GM23248 (cell line): Measurements from ENCODE around the gene ABR. TPM values are rescaled to one million over a fixed set of nuclear protein-coding genes. Genes with fewer than 3 reads are reported as not detected.

Experiments
- DNase-seq: peaks from one replicate; pipeline ENCODE4 v3.0.0-alpha.2; 2015
- H2AFZ ChIP-seq: fragments of 200-600 bp; sonication (generic); 2 replicates; pipeline ENCODE4 v1.6.1; 2016; ENCODE audit warnings: antibody characterized with exemption
- H3F3A ChIP-seq: fragments of 200-600 bp; sonication (generic); 2 replicates; pipeline ENCODE4 v1.6.1; 2016; ENCODE audit warnings: mild to moderate bottlenecking, antibody characterized with exemption, mixed run types; ENCODE audit not compliant: insufficient read depth
- H3K27ac ChIP-seq: fragments of 200-600 bp; sonication (generic); 2 replicates; pipeline ENCODE4 v1.5.1; 2016; ENCODE audit warnings: mild to moderate bottlenecking
- H3K27me3 ChIP-seq: fragments of 200-600 bp; sonication (generic); replicated peaks from 2 replicates; pipeline ENCODE4 v1.6.1; 2016; ENCODE audit warnings: mild to moderate bottlenecking; ENCODE audit not compliant: insufficient read depth
- H3K36me3 ChIP-seq: fragments of 200-600 bp; sonication (generic); 2 replicates; pipeline ENCODE4 v1.6.1; 2016; ENCODE audit warnings: low read depth, mild to moderate bottlenecking
- H3K4me1 ChIP-seq: fragments of 200-600 bp; sonication (generic); 2 replicates; pipeline ENCODE4 v1.6.1; 2016; ENCODE audit warnings: mild to moderate bottlenecking; ENCODE audit not compliant: insufficient read depth
- H3K4me2 ChIP-seq: fragments of 200-600 bp; sonication (generic); one replicate; pipeline ENCODE4 v1.6.1; 2016; ENCODE audit warnings: mild to moderate bottlenecking; ENCODE audit not compliant: unreplicated experiment
- H3K4me3 ChIP-seq: fragments of 200-600 bp; sonication (generic); 2 replicates; pipeline ENCODE4 v1.5.1; 2016; ENCODE audit warnings: mild to moderate bottlenecking
- H3K79me2 ChIP-seq: fragments of 200-600 bp; sonication (generic); 2 replicates; pipeline ENCODE4 v1.6.1; 2016; ENCODE audit warnings: mild to moderate bottlenecking; ENCODE audit not compliant: insufficient read depth
- H3K9ac ChIP-seq: fragments of 200-600 bp; sonication (generic); 2 replicates; pipeline ENCODE4 v1.6.1; 2016; ENCODE audit warnings: mild to moderate bottlenecking
- H3K9me2 ChIP-seq: fragments of 200-600 bp; sonication (generic); 2 replicates; pipeline ENCODE4 v1.6.1; 2016; ENCODE audit warnings: mixed run types, mild to moderate bottlenecking, moderate library complexity; ENCODE audit not compliant: insufficient read depth
- H3K9me3 ChIP-seq: fragments of 200-600 bp; sonication (generic); one replicate; pipeline ENCODE4 v1.6.1; 2017; ENCODE audit warnings: low read depth
- H4K20me1 ChIP-seq: fragments of 200-600 bp; sonication (generic); 2 replicates; pipeline ENCODE4 v1.6.0; 2016; ENCODE audit not compliant: insufficient read depth
- EZH2 ChIP-seq: fragments of 200-600 bp; sonication (generic); IDR thresholded peaks from 2 replicates; pipeline ENCODE4 v1.6.1; 2018; ENCODE audit warnings: antibody characterized with exemption, mild to moderate bottlenecking; ENCODE audit not compliant: insufficient read depth, poor library complexity, severe bottlenecking
- EZH2phosphoT487 ChIP-seq: fragments of 200-600 bp; sonication (generic); IDR thresholded peaks from 2 replicates; pipeline ENCODE4 v1.6.1; 2018; ENCODE audit warnings: antibody characterized with exemption, moderate library complexity, mild to moderate bottlenecking, low read depth; ENCODE audit not compliant: insufficient read depth
- WGBS, 2 experiments: methylation state at CpG; one replicate each; pipeline ENCODE4 v1.1.6; 2015 to 2017; ENCODE audit warnings: low lambda C conversion rate in 2 of 2, low coverage in 1 of 2; ENCODE audit errors: missing lambda C conversion rate in 2 of 2; 5-methylcytosine and 5-hydroxymethylcytosine counted together
- in situ Hi-C: fragments of 300-500 bp; cut with MboI; formaldehyde crosslinking; loops from 2 replicates; pipeline ENCODE4 v1.15.0; 2020
- polyA plus RNA-seq: library from polyadenylated mRNA; unstranded; fragments of >200 nt; fragmentation: Nextera tagmentation; extraction: Ambion mirVana; gene quantifications from 2 replicates; pipeline ENCODE4 v1.2.1, GENCODE V29; 2016
- total RNA-seq: library from RNA; depleted of rRNA; stranded (reverse); fragments of >200 nt; shearing (Covaris generic); gene quantifications from 2 replicates; pipeline ENCODE4 v1.2.3, GENCODE V29; 2014

Gene ABR
- total and polyA plus RNA-seq, 2 experiments from 2014 or later: 24.4 to 38.2 TPM

DNA sequence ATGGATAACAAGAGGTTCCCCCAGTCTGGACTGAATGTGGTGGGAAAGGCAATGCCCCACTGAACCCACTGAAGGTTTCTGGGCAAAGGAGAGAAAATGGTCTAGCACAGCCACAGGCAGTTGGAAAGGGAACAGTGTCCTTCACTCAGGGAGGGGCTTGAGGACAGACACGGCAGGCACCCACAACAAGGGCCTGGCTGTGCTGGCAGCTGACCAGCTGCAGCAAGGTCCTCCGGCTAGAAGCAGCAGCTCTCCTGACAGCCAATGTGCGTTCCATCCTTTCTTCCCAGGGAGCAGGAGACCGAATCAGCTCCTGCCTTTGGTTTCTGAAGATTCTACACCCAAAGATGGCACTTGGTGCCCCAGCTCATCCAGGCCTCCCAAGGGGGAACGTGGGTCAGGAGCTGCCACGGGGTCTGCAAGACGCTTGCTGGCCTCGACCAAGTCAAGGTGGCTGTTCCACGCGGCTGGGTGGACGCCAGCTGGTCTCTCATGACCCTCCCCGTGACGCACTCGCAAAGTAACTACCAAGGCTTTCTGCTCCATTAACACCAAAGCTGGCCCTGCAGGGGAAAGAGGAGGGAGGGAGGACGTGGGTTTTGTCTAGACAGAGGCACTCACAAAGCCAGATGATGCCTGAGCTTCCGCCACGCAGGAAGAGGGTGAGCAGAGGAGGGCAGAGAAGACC lies 11.1 kb downstream of the ABR start:
- no peak overlapping the region for H3K4me3 ChIP-seq
- H3K4me1 ChIP-seq: no peaks in the 10 kb centered on the region
- DNase-seq: no peak
- H3K36me3 ChIP-seq: no peaks in the 10 kb centered on the region
- no peaks in the 10 kb centered on the region for H3K9me3 ChIP-seq
- TF ChIP-seq EZH2phosphoT487 (no peak), EZH2 (no peak)
- H4K20me1 ChIP-seq: no peaks in the 10 kb centered on the region
- 0 out of 2 replicates have a peak, but pooled peaks cover 3% of the 10 kb centered on the region for H3K79me2 ChIP-seq
- H3K4me2 ChIP-seq: no peak overlapping the region
- no peaks in the 10 kb centered on the region for H3K27me3 ChIP-seq
- H3K9ac ChIP-seq: no peak overlapping the region
- no peaks in the 10 kb centered on the region for H3F3A ChIP-seq
- WGBS, 2 experiments: 74 to 77% methylated on average over 16 to 17 of the region's 17 CpGs
- in situ Hi-C loops: no loop called here
- H2AFZ ChIP-seq: no peak overlapping the region
- H3K27ac ChIP-seq: no peak overlapping the region
- no peaks in the 10 kb centered on the region for H3K9me2 ChIP-seq

DNA sequence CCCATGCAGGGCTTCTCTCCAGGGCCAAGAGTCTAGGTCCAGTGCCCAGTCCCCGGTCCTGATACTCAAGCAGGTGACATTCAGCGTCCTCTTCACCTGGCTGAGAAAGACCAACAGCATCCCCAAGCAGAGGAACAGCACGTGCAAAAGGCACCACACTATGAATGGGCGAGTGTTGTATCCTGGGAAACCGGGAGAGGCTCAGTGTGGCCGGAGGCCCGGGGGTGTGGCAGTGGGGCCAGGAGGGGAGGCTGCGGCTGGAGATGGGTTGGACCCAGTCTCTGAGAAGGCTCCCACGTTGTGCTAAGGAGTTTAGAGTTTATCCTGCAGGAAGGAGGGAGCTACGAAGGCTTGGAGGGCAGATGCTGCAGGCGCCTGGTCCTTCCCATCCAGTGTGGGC lies 13.5 kb downstream of the ABR start:
- Histone ChIP-seq H3K79me2 (peaks cover 3% of the 10 kb centered on the region; the same call in 1 of the 2 replicates), H3K27ac (no peak overlapping the region), H3F3A (no peaks in the 10 kb centered on the region), H3K36me3 (no peaks in the 10 kb centered on the region), H3K4me3 (no peak overlapping the region), H3K9me2 (no peaks in the 10 kb centered on the region), H3K4me1 (no peaks in the 10 kb centered on the region), H3K4me2 (no peak overlapping the region), H3K9me3 (no peaks in the 10 kb centered on the region), H3K9ac (no peak overlapping the region), H3K27me3 (no peaks in the 10 kb centered on the region), H4K20me1 (no peaks in the 10 kb centered on the region), H2AFZ (no peak overlapping the region)
- WGBS, 2 experiments: 62 to 64% methylated on average over 11 of the region's 11 CpGs
- in situ Hi-C loops: no loop called here
- TF ChIP-seq EZH2 (no peak), EZH2phosphoT487 (no peak)
- DNase-seq: no peak

DNA sequence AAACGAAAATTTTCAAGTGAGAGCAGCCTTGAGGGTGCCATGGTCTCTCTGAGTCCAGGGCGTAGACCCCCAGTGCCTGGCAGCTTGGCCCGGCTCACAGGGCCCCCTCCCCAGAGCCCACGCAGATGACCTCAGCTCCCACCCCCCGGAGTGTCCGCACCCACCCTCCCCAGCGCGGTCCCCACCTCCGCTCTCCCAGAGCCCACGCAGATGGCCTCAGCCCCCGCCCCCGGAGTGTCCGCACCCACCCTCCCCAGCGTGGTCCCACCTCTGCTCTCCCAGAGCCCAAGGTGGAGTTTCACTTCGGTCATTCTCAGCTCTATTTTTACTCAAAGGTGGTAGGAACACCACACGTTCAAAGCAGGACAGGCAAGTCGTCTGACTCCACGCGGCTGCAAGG lies 13.9 kb downstream of the ABR start:
- no peak overlapping the region for H3K9ac ChIP-seq
- no peak overlapping the region for H3K4me3 ChIP-seq
- no peak overlapping the region for H3K4me2 ChIP-seq
- no peaks in the 10 kb centered on the region for H4K20me1 ChIP-seq
- H3K9me2 ChIP-seq: no peaks in the 10 kb centered on the region
- no peak overlapping the region for H3K27ac ChIP-seq
- no peaks in the 10 kb centered on the region for H3K9me3 ChIP-seq
- no peak overlapping the region for H2AFZ ChIP-seq
- DNase-seq: no peak
- H3F3A ChIP-seq: no peaks in the 10 kb centered on the region
- no peaks in the 10 kb centered on the region for H3K27me3 ChIP-seq
- no peak for TF ChIP-seq EZH2phosphoT487
- no peak for TF ChIP-seq EZH2
- no peaks in the 10 kb centered on the region for H3K4me1 ChIP-seq
- in situ Hi-C loops: no loop called here
- peaks cover 3% of the 10 kb centered on the region; the same call in 1 of the 2 replicates for H3K79me2 ChIP-seq
- 84 to 85% methylated on average over 7 to 19 of the region's 19 CpGs for WGBS, 2 experiments
- no peaks in the 10 kb centered on the region for H3K36me3 ChIP-seq

DNA sequence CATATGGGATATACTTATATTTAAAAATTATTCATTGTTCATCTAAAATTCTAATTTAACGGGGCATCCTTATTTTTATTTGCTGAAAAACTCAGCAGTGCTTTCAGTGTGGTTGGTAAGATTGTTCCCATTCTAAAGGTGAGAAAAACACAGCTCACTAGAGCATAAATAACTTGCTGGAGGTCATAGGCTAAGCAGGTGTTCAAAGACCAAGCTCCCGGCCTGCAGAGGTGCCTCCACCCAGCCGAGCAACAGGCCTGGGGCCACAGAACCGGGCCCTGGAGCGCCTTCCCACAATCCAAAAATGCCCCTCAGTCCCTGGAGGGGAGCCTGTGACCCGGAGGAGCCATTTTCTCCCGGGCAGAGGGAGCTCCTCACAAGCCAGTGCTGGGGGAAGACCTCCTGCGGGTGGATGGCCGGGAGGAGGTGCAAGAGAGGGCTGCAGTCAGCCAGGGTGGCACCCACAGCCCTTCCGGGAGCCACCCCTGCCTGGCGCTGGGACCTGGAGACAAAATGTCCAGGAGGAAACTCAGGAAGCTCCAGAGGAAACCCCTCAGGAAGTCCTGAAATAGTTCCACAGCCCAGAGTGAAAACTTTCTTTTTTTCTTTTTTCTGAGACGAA lies 14.7 kb downstream of the ABR start:
- no peak overlapping the region for H3K4me2 ChIP-seq
- no peaks in the 10 kb centered on the region for H3K4me1 ChIP-seq
- no peaks in the 10 kb centered on the region for H3K9me2 ChIP-seq
- no peak overlapping the region for H3K27ac ChIP-seq
- TF ChIP-seq EZH2phosphoT487 (no peak), EZH2 (no peak)
- H3F3A ChIP-seq: no peaks in the 10 kb centered on the region
- no peak overlapping the region for H3K4me3 ChIP-seq
- no peaks in the 10 kb centered on the region for H3K27me3 ChIP-seq
- 78 to 81% methylated on average over 12 of the region's 12 CpGs for WGBS, 2 experiments
- no peak overlapping the region for H3K9ac ChIP-seq
- no peaks in the 10 kb centered on the region for H3K36me3 ChIP-seq
- peaks cover 3% of the 10 kb centered on the region; the same call in 1 of the 2 replicates for H3K79me2 ChIP-seq
- in situ Hi-C loops: no loop called here
- H3K9me3 ChIP-seq: no peaks in the 10 kb centered on the region
- H2AFZ ChIP-seq: no peak overlapping the region
- no peaks in the 10 kb centered on the region for H4K20me1 ChIP-seq
- DNase-seq: no peak
